Measurements from ENCODE around the gene DES. TPM values are rescaled to one million over a fixed set of nuclear protein-coding genes. Genes with fewer than 3 reads are reported as not detected.
A peak's percentile ranks its signal among the peaks of the same experiment; 100 is the strongest.

The DES gene
- total RNA-seq, 1 donor from 2014 or later = 19.8 TPM

- DNase-seq (ENCODE audit: low spot score) = no peak
- Mint-ChIP-seq H3K4me1 (ENCODE audit: low read depth) (peaks cover 47% of the 10 kb centered on the region), H3K4me3 (ENCODE audit: unreplicated experiment) (peak overlapping the region; percentile 91), H3K36me3 (ENCODE audit: low read depth) (no peaks in the 10 kb centered on the region), H3K9me3 (ENCODE audit: low read depth) (no peaks in the 10 kb centered on the region), H3K27ac (ENCODE audit: unreplicated experiment) (peak overlapping the region; percentile 86), H3K27me3 (ENCODE audit: low read depth) (no peaks in the 10 kb centered on the region)
- TF ChIP-seq CTCF (IDR thresholded peaks at IDR 0.05) = no peak
Measured at GRCh38 chr2:219441451-219442255, 23.5 kb downstream of the DES start.

- Mint-ChIP-seq H3K9me3 (ENCODE audit: low read depth) (no peaks in the 10 kb centered on the region), H3K36me3 (ENCODE audit: low read depth) (no peaks in the 10 kb centered on the region), H3K27ac (ENCODE audit: unreplicated experiment) (peak overlapping the region; percentile 59), H3K4me1 (ENCODE audit: low read depth) (peaks cover 53% of the 10 kb centered on the region), H3K4me3 (ENCODE audit: unreplicated experiment) (peak overlapping the region; percentile 81), H3K27me3 (ENCODE audit: low read depth) (no peaks in the 10 kb centered on the region)
- DNase-seq (ENCODE audit: low spot score) = no peak
- no peak for TF ChIP-seq CTCF (IDR thresholded peaks at IDR 0.05)
Measured at GRCh38 chr2:219442256-219443015, 24.3 kb downstream of the DES start.

GRCh38 chr2:219443016-219443696, 25.0 kb downstream of the DES start:
- DNase-seq (ENCODE audit: low spot score) = no peak
- H3K36me3 Mint-ChIP-seq (ENCODE audit: low read depth) = no peaks in the 10 kb centered on the region
- peaks cover 55% of the 10 kb centered on the region for H3K4me1 Mint-ChIP-seq (ENCODE audit: low read depth)
- no peaks in the 10 kb centered on the region for H3K9me3 Mint-ChIP-seq (ENCODE audit: low read depth)
- no peak overlapping the region for H3K27ac Mint-ChIP-seq (ENCODE audit: unreplicated experiment)
- H3K4me3 Mint-ChIP-seq (ENCODE audit: unreplicated experiment) = peak overlapping the region; percentile 81
- no peak for TF ChIP-seq CTCF (IDR thresholded peaks at IDR 0.05)
- no peaks in the 10 kb centered on the region for H3K27me3 Mint-ChIP-seq (ENCODE audit: low read depth)

- no peak overlapping the region for H3K27ac Mint-ChIP-seq (ENCODE audit: unreplicated experiment)
- DNase-seq (ENCODE audit: low spot score) = no peak
- H3K4me3 Mint-ChIP-seq (ENCODE audit: unreplicated experiment) = no peak overlapping the region
- H3K9me3 Mint-ChIP-seq (ENCODE audit: low read depth) = no peaks in the 10 kb centered on the region
- no peaks in the 10 kb centered on the region for H3K36me3 Mint-ChIP-seq (ENCODE audit: low read depth)
- H3K4me1 Mint-ChIP-seq (ENCODE audit: low read depth) = peaks cover 55% of the 10 kb centered on the region
- no peaks in the 10 kb centered on the region for H3K27me3 Mint-ChIP-seq (ENCODE audit: low read depth)
- TF ChIP-seq CTCF (IDR thresholded peaks at IDR 0.05) = no peak
Measured at GRCh38 chr2:219443697-219444023, 25.5 kb downstream of the DES start.

- DNase-seq (ENCODE audit: low spot score) = no peak
- no peaks in the 10 kb centered on the region for H3K9me3 Mint-ChIP-seq (ENCODE audit: low read depth)
- H3K4me3 Mint-ChIP-seq (ENCODE audit: unreplicated experiment) = no peak overlapping the region
- peaks cover 56% of the 10 kb centered on the region for H3K4me1 Mint-ChIP-seq (ENCODE audit: low read depth)
- H3K36me3 Mint-ChIP-seq (ENCODE audit: low read depth) = peaks cover under 1% of the 10 kb centered on the region
- no peaks in the 10 kb centered on the region for H3K27me3 Mint-ChIP-seq (ENCODE audit: low read depth)
- no peak for TF ChIP-seq CTCF (IDR thresholded peaks at IDR 0.05)
- H3K27ac Mint-ChIP-seq (ENCODE audit: unreplicated experiment) = peak overlapping the region; percentile 59
Measured at GRCh38 chr2:219444566-219445091, 26.5 kb downstream of the DES start.
